PFSK-1 (cell line): ENCODE measurements around the gene PLEKHG3.

Experiments used
- FOXP2 ChIP-seq: optimal IDR thresholded peaks from 2 replicates; pipeline ENCODE3; 2011; ENCODE audit warnings: borderline replicate concordance, control low read depth, inconsistent platforms; ENCODE audit not compliant: insufficient read depth; ENCODE audit errors: extremely low read length, extremely low read depth
- POLR2AphosphoS5 ChIP-seq: IDR thresholded peaks from 2 replicates; pipeline ENCODE4 v1.6.1; 2012; ENCODE audit warnings: low read depth, mild to moderate bottlenecking, control low read depth, low read length, moderate library complexity
- SIN3A ChIP-seq: IDR thresholded peaks from 2 replicates; pipeline ENCODE4 v1.6.1; 2012; ENCODE audit warnings: mild to moderate bottlenecking, low read length, moderate library complexity, borderline replicate concordance; ENCODE audit not compliant: insufficient read depth
- TAF1 ChIP-seq: IDR thresholded peaks from 2 replicates; pipeline ENCODE4 v1.6.1; 2012; ENCODE audit warnings: low read length, control low read depth, borderline replicate concordance; ENCODE audit not compliant: insufficient read depth
- TF ChIP-seq, protein P1 (sequence below), 2 experiments: IDR thresholded peaks; 2 replicates each; pipeline versions ENCODE4 v1.6.1 to v1.8.0; 2011 to 2012; ENCODE audit warnings: low read depth in 2 of 2, low read length in 2 of 2, control low read depth in 1 of 2, inconsistent platforms in 1 of 2, mild to moderate bottlenecking in 1 of 2, moderate library complexity in 1 of 2; ENCODE audit not compliant: insufficient read depth in 1 of 2

The PLEKHG3 gene

DNA sequence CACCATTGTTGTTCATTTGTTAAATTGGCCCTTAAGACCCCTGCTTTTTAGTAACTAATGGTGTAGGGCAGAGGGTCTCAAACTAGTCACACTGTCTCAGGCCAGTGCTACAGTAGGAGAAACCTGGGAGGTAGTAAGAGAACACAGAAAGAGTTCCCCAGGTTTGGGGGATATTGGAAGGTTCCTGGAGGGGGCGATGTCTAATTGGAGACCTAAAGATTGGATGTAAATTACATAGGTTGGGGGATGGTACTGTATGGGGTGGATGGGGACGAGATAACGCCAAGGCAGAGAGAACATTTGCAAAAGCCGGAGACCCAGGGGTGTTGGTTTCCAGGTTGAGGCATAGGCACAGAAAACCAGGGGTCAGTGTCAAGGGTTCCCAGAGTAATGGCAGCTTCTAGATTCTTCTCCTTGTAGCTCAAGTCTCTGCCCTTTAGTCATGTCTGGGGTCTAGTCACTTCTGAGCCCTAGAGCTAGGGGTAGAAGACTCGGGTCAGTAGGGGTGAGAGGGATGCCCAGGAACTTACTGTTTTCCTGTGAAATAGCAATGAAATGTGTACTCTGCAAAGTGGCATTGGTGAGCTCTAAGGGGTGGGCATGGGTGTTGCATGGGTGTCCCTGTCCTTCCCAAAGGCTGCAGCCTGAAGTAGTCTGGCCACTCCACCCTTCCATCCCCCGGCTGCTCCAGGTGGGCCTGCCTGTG lies 21.8 kb downstream of the PLEKHG3 start:
- TF ChIP-seq SIN3A (no peak), POLR2AphosphoS5 (no peak), TAF1 (no peak), FOXP2 (no peak)
- TF ChIP-seq, protein P1, sequence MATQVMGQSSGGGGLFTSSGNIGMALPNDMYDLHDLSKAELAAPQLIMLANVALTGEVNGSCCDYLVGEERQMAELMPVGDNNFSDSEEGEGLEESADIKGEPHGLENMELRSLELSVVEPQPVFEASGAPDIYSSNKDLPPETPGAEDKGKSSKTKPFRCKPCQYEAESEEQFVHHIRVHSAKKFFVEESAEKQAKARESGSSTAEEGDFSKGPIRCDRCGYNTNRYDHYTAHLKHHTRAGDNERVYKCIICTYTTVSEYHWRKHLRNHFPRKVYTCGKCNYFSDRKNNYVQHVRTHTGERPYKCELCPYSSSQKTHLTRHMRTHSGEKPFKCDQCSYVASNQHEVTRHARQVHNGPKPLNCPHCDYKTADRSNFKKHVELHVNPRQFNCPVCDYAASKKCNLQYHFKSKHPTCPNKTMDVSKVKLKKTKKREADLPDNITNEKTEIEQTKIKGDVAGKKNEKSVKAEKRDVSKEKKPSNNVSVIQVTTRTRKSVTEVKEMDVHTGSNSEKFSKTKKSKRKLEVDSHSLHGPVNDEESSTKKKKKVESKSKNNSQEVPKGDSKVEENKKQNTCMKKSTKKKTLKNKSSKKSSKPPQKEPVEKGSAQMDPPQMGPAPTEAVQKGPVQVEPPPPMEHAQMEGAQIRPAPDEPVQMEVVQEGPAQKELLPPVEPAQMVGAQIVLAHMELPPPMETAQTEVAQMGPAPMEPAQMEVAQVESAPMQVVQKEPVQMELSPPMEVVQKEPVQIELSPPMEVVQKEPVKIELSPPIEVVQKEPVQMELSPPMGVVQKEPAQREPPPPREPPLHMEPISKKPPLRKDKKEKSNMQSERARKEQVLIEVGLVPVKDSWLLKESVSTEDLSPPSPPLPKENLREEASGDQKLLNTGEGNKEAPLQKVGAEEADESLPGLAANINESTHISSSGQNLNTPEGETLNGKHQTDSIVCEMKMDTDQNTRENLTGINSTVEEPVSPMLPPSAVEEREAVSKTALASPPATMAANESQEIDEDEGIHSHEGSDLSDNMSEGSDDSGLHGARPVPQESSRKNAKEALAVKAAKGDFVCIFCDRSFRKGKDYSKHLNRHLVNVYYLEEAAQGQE (IDR thresholded peaks at IDR 0.05; ENCODE audit: insufficient read depth in 1 of 2, low read depth in 2 of 2, low read length in 2 of 2) = no peak

GRCh38 chr14:64726585-64726890 lies 22.3 kb downstream of the PLEKHG3 start:
- TF ChIP-seq, protein P1 (IDR thresholded peaks at IDR 0.05; ENCODE audit: insufficient read depth in 1 of 2, low read depth in 2 of 2, low read length in 2 of 2) = no peak
- TF ChIP-seq TAF1 = no peak
- TF ChIP-seq SIN3A = no peak
- no peak for TF ChIP-seq FOXP2
- TF ChIP-seq POLR2AphosphoS5 = no peak

- no peak for TF ChIP-seq SIN3A
- TF ChIP-seq POLR2AphosphoS5 = no peak
- TF ChIP-seq, protein P1 (IDR thresholded peaks at IDR 0.05; ENCODE audit: insufficient read depth in 1 of 2, low read depth in 2 of 2, low read length in 2 of 2) = no peak
- TF ChIP-seq TAF1 = no peak
- no peak for TF ChIP-seq FOXP2
These were observed 23.4 kb downstream of the PLEKHG3 start for GRCh38 chr14:64727551-64728071.

GRCh38 chr14:64728106-64728505 lies 23.9 kb downstream of the PLEKHG3 start:
- no peak for TF ChIP-seq POLR2AphosphoS5
- no peak for TF ChIP-seq TAF1
- TF ChIP-seq, protein P1 (IDR thresholded peaks at IDR 0.05; ENCODE audit: insufficient read depth in 1 of 2, low read depth in 2 of 2, low read length in 2 of 2) = no peak
- no peak for TF ChIP-seq FOXP2
- no peak for TF ChIP-seq SIN3A

GRCh38 chr14:64728856-64729255 lies 24.6 kb downstream of the PLEKHG3 start:
- TF ChIP-seq, protein P1 (IDR thresholded peaks at IDR 0.05; ENCODE audit: insufficient read depth in 1 of 2, low read depth in 2 of 2, low read length in 2 of 2) = no peak
- TF ChIP-seq FOXP2 = no peak
